K562 (cell line): ENCODE data around the gene SERINC5. TPM values are rescaled to one million over a fixed set of nuclear protein-coding genes. Genes with fewer than 3 reads are reported as not detected.
A peak's percentile ranks its signal among the peaks of the same experiment; 100 is the strongest.

ENCODE experiments used
- ATAC-seq: fragments of 200-7000 bp; cut with Tn5 transposase; 3 replicates; pipeline ENCODE4 v1.9.1; 2020; ENCODE audit warnings: moderate library complexity
- BruUV-seq: library from RNA; stranded (reverse); fragments of 400-500 nt; replicated peaks from 2 replicates; lab custom pipeline; 2021; lab: Mats Ljungman, UMichigan
- CTCF ChIA-PET: fragments of 300-600 bp; formaldehyde crosslinking; extraction: SDS; loops from one replicate; lab custom pipeline; 2021; ENCODE audit warnings: low intra/inter-chr PET ratio; lab: Yijun Ruan, JAX
- POLR2A ChIA-PET: fragments of 300-600, 350-650 bp; sonication (Branson Sonifier 250); formaldehyde crosslinking; extraction: SDS; loops from one replicate; lab custom pipeline; 2021; ENCODE audit warnings: antibody characterized with exemption, inconsistent platforms; lab: Yijun Ruan, JAX
- DNase-seq, 4 experiments: peaks; one replicate each; pipeline versions ENCODE4 v3.0.0 to v3.0.0-alpha.2; 2011 to 2018; ENCODE audit warnings: low spot score in 3 of 4, mixed read lengths in 3 of 4; ENCODE audit errors: extremely low read depth in 1 of 4
- FAIRE-seq: peaks from 2 replicates; lab custom pipeline; 2011; peaks lifted over from hg19 to GRCh38; lab: Jason Lieb, UNC
- H2AFZ ChIP-seq: 2 replicates; pipeline ENCODE4 v1.6.0; 2011; ENCODE audit warnings: low read depth, low read length, control low read depth, inconsistent platforms
- H3K27ac ChIP-seq: fragments of 200-600 bp; 3 replicates; pipeline ENCODE4 v1.8.0; 2011; ENCODE audit warnings: low read depth, mild to moderate bottlenecking, control low read depth, inconsistent platforms, low read length, moderate library complexity, mixed read lengths; ENCODE audit errors: extremely low read depth
- H3K27me3 ChIP-seq, 2 experiments: fragments of 300-600 bp in 1 of 2; 2 replicates in 1 of 2; 3 replicates in 1 of 2; pipeline versions ENCODE4 v1.6.0 to v1.8.0; 2011; ENCODE audit warnings: inconsistent platforms in 2 of 2, low read length in 2 of 2, mild to moderate bottlenecking in 1 of 2, mixed read lengths in 1 of 2, moderate library complexity in 1 of 2; ENCODE audit not compliant: control insufficient read depth in 2 of 2, insufficient read depth in 2 of 2
- H3K36me3 ChIP-seq: fragments of 300-600 bp; 3 replicates; pipeline ENCODE4 v1.8.0; 2011; ENCODE audit warnings: mild to moderate bottlenecking, low read length, inconsistent platforms; ENCODE audit not compliant: control insufficient read depth, insufficient read depth
- H3K4me1 ChIP-seq, 2 experiments: fragments of 200-600 bp in 1 of 2; replicated peaks in 1 of 2; 2 replicates in 1 of 2; 3 replicates in 1 of 2; pipeline versions ENCODE4 v1.5.1 to v1.8.0; 2011; ENCODE audit warnings: inconsistent platforms in 2 of 2, low read length in 2 of 2, mild to moderate bottlenecking in 1 of 2, mixed read lengths in 1 of 2, moderate library complexity in 1 of 2; ENCODE audit not compliant: control insufficient read depth in 2 of 2, insufficient read depth in 2 of 2
- H3K4me2 ChIP-seq: 2 replicates; pipeline ENCODE4 v1.6.1; 2011; ENCODE audit warnings: low read length, control low read depth, inconsistent platforms, mixed read lengths; ENCODE audit not compliant: insufficient read depth
- H3K4me3 ChIP-seq: fragments of 200-600 bp; sonication (generic), shearing (Covaris generic); 2 replicates; pipeline ENCODE4 v1.5.1; 2016; ENCODE audit warnings: control low read depth, inconsistent platforms
- H3K79me2 ChIP-seq: fragments of 200-600 bp; 3 replicates; pipeline ENCODE4 v1.8.0; 2011; ENCODE audit warnings: low read length, inconsistent platforms; ENCODE audit not compliant: control insufficient read depth, insufficient read depth
- H3K9ac ChIP-seq, 2 experiments: 2 replicates each; pipeline versions ENCODE4 v1.6.0 to v1.6.1; 2011; ENCODE audit warnings: low read depth in 2 of 2, low read length in 2 of 2, control low read depth in 1 of 2, inconsistent platforms in 1 of 2, mild to moderate bottlenecking in 1 of 2, mixed read lengths in 1 of 2; ENCODE audit not compliant: insufficient read depth in 1 of 2
- H3K9me1 ChIP-seq: one replicate; pipeline ENCODE4 v1.6.0; 2011; ENCODE audit warnings: inconsistent platforms, mild to moderate bottlenecking, low read length, moderate library complexity; ENCODE audit not compliant: control insufficient read depth, insufficient read depth
- H3K9me3 ChIP-seq: replicated peaks from 2 replicates; pipeline ENCODE4 v1.5.1; 2011; ENCODE audit warnings: low read depth, low read length, inconsistent platforms; ENCODE audit not compliant: control insufficient read depth, insufficient read depth
- H4K20me1 ChIP-seq: replicated peaks from 2 replicates; pipeline ENCODE4 v1.6.1; 2011; ENCODE audit warnings: low read length, inconsistent platforms, mixed read lengths; ENCODE audit not compliant: control insufficient read depth, insufficient read depth
- CAMTA2 ChIP-seq: fragments of 250-450 bp; sonication (Bioruptor Pico); conservative IDR thresholded peaks from 2 replicates; pipeline ENCODE4 v1.5.1; 2022
- CBX2 ChIP-seq: fragments of 200-600 bp; sonication (generic); IDR thresholded peaks from one replicate; pipeline ENCODE4 v1.6.1; 2012; ENCODE audit warnings: mild to moderate bottlenecking, low read length, inconsistent platforms; ENCODE audit not compliant: insufficient read depth, poor library complexity, severe bottlenecking
- CREB3L1 ChIP-seq: fragments of 450-650 bp; IDR thresholded peaks from 2 replicates; pipeline ENCODE4 v1.6.1; 2014; ENCODE audit warnings: low read depth, mild to moderate bottlenecking, moderate library complexity, borderline replicate concordance
- GABPB1 ChIP-seq: sonication (generic); formaldehyde crosslinking; IDR thresholded peaks from 2 replicates; pipeline ENCODE4 v1.8.0; 2022; ENCODE audit warnings: mild to moderate bottlenecking, missing genetic modification reagents
- GABPB2 ChIP-seq: fragments of 250-450 bp; sonication (Bioruptor Pico); conservative IDR thresholded peaks from 2 replicates; pipeline ENCODE4 v1.5.1; 2021; ENCODE audit warnings: mild to moderate bottlenecking
- LCOR ChIP-seq: sonication (generic); formaldehyde crosslinking; IDR thresholded peaks from 2 replicates; pipeline ENCODE4 v1.8.0; 2022; ENCODE audit warnings: mild to moderate bottlenecking, missing genetic modification reagents
- MTF1 ChIP-seq: fragments of 250-450 bp; sonication (Bioruptor Pico); IDR thresholded peaks from 2 replicates; pipeline ENCODE4 v1.9.0; 2021; ENCODE audit warnings: moderate library complexity, mild to moderate bottlenecking, inconsistent platforms, borderline replicate concordance
- POLR3A ChIP-seq: IDR thresholded peaks from 2 replicates; pipeline ENCODE4 v1.6.1; 2011; ENCODE audit warnings: borderline replicate concordance, mild to moderate bottlenecking, moderate library complexity; ENCODE audit not compliant: insufficient read length, insufficient read depth; ENCODE audit errors: extremely low read depth
- RFX1 ChIP-seq: fragments of 450-650 bp; IDR thresholded peaks from 2 replicates; pipeline ENCODE4 v1.6.1; 2016; ENCODE audit warnings: mild to moderate bottlenecking, moderate library complexity
- SRSF3 ChIP-seq: fragments of 200-400 bp; formaldehyde crosslinking; IDR thresholded peaks from 2 replicates; pipeline ENCODE4 v1.6.1; 2016; ENCODE audit warnings: mild to moderate bottlenecking, low read length, moderate library complexity; ENCODE audit not compliant: insufficient read depth
- ZBTB5 ChIP-seq: fragments of 450-650 bp; IDR thresholded peaks from 2 replicates; pipeline ENCODE4 v1.6.1; 2017; ENCODE audit warnings: antibody characterized with exemption
- ZFP36 ChIP-seq: fragments of 150-350 bp; IDR thresholded peaks from 2 replicates; pipeline ENCODE4 v1.6.1; 2018; ENCODE audit warnings: low read length, low read depth; ENCODE audit not compliant: partially characterized antibody
- ZFX ChIP-seq: sonication (generic); formaldehyde crosslinking; IDR thresholded peaks from 2 replicates; pipeline ENCODE4 v1.8.0; 2022; ENCODE audit warnings: mild to moderate bottlenecking, missing genetic modification reagents, moderate library complexity
- ZNF584 ChIP-seq: fragments of 200-800 bp; sonication (Bioruptor generic); IDR thresholded peaks from 2 replicates; pipeline ENCODE4 v1.6.1; 2016; ENCODE audit warnings: low read depth, mild to moderate bottlenecking, missing genetic modification characterization, missing compliant biosample characterization
- WGBS: fragments of 100-300 bp; shearing (Covaris generic); methylation state at CpG from one replicate; pipeline ENCODE4 v1.1.6; 2016; ENCODE audit warnings: low coverage, mixed read lengths; ENCODE audit not compliant: insufficient coverage; ENCODE audit errors: missing lambda C conversion rate; 5-methylcytosine and 5-hydroxymethylcytosine counted together
- in situ Hi-C: fragments of 300-500 bp; cut with MboI; formaldehyde crosslinking; loops from 4 replicates; pipeline ENCODE4 v1.15.0; 2018; ENCODE audit warnings: inconsistent platforms, mixed read lengths
- intact Hi-C: fragments of 100-400 bp; cut with micrococcal nuclease; formaldehyde crosslinking; loops from 2 replicates; pipeline ENCODE4 v1.14.2; 2022
- polyA plus RNA-seq, 8 experiments: library from polyadenylated mRNA; depleted of rRNA in 4 of 8; stranded (reverse) in 5 of 8; unstranded in 3 of 8; fragments of >200 nt; fragmentation: Nextera tagmentation in 2 of 8; fragmentation: Illumina TruSeq in 1 of 8; extraction: Ambion mirVana in 2 of 8; extraction: Trizol in 1 of 8; gene quantifications; 2 replicates each; pipeline versions ENCODE4 v1.2.1 to v1.2.3, GENCODE V29; 2011 to 2014; ENCODE audit warnings: inconsistent platforms in 1 of 8, missing spikeins in 1 of 8
- total RNA-seq, 7 experiments: library from RNA; depleted of rRNA in 6 of 7; stranded (reverse); fragments of >200 nt in 6 of 7; fragmentation: Illumina TruSeq in 2 of 7; extraction: Trizol in 2 of 7; gene quantifications; 2 replicates each; pipeline versions ENCODE4 v1.2.1 to v1.2.3, GENCODE V29; 2011 to 2021; ENCODE audit warnings: low replicate concordance in 1 of 7
- TF ChIP-seq, protein P1 (sequence below), 3 experiments: fragments of 200-800 bp in 1 of 3; sonication (Bioruptor generic) in 1 of 3; sonication (generic) in 1 of 3; formaldehyde crosslinking in 1 of 3; IDR thresholded peaks; 2 replicates each; pipeline versions ENCODE4 v1.6.1 to v1.8.0; 2016 to 2022; ENCODE audit warnings: mild to moderate bottlenecking in 2 of 3, missing compliant biosample characterization in 2 of 3, missing genetic modification characterization in 2 of 3, missing genetic modification reagents in 1 of 3

Gene SERINC5
- total and polyA plus RNA-seq, 9 of the 15 experiments (the other 6 are each of a cell fraction or from before 2014, with no cell fraction given), result 1.4 to 7.9 (median 3.7) TPM

DNA sequence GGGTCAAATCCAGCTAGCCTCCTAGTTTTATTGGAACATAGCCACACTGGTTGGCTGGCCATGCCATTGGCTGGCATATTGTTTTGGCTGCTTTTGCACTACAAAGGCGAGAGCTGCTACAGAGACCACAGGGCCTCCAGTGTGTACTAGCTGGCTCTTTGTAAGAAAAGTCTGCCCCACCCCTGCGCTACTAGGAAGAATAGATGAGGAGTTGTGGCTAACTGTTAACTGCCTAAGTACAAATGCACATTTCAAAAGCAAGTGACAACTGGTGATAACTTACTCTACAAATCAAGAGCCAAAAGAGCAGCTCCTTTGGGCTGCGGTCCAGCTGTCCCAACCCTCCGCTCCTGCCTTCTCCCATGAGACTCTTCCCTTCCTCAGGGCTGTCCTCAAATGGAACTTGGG, 63.9 kb downstream of the SERINC5 start (continued):
- TF ChIP-seq, protein P1, sequence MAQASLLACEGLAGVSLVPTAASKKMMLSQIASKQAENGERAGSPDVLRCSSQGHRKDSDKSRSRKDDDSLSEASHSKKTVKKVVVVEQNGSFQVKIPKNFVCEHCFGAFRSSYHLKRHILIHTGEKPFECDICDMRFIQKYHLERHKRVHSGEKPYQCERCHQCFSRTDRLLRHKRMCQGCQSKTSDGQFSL (CRISPR knock-in tag; IDR thresholded peaks at IDR 0.05), result no peak
- TF ChIP-seq, protein P1 (tag; IDR thresholded peaks at IDR 0.05), result no peak
- TF ChIP-seq MTF1 (no peak), LCOR (CRISPR knock-in tag) (no peak), ZNF584 (no peak)

GRCh38 chr5:80191397-80191796, 64.5 kb downstream of the SERINC5 start:
- Histone ChIP-seq H3K4me3 (no peak overlapping the region), H3K4me2 (peak overlapping the region; percentile 68), H3K9ac (peak overlapping the region in 1 of 2 experiments; percentile 45; a peak in 1 of 4 replicates), H3K4me1 (peaks cover 8 to 35% of the 10 kb centered on the region in 2 experiments; a peak in 4 of 5 replicates), H3K79me2 (no peaks in the 10 kb centered on the region), H3K36me3 (no peaks in the 10 kb centered on the region), H2AFZ (no peak overlapping the region), H4K20me1 (no peaks in the 10 kb centered on the region), H3K9me3 (no peaks in the 10 kb centered on the region), H3K9me1 (no peaks in the 10 kb centered on the region), H3K27me3 (no peaks in the 10 kb centered on the region), H3K27ac (peak overlapping the region; percentile 43)
- 58% methylated on average over 3 of the region's 4 CpGs for WGBS
- ChIA-PET CTCF (no interaction called here), POLR2A (interaction anchor here (1.0 to 3.6 kb wide), 3 partner anchors 13 to 66 kb away, joined by 3 to 21 read pairs (median 17); partner anchors contain the start of gene SERINC5)
- intact Hi-C loops (loop anchor here (5.0 kb wide), 1 partner anchor 66 kb away; the partner anchor contains the start of gene SERINC5), in situ Hi-C loops (no loop called here)
- ATAC-seq (no peak), FAIRE-seq (no peak), DNase-seq (no peak)
- no TSS peak for BruUV-seq
- TF ChIP-seq GABPB1 (no peak), ZFP36 (no peak), CREB3L1 (no peak), SRSF3 (no peak), ZFX (CRISPR knock-in tag) (peak; percentile 23; the same call in 1 of the 2 replicates), GABPB2 (CRISPR knock-in tag) (no peak), CAMTA2 (no peak), POLR3A (no peak), RFX1 (no peak), ZBTB5 (no peak), CBX2 (no peak)
